HG03135 (cell line): ENCODE results near the gene HLA-F.

Experiments used
- ATAC-seq: cut with Tn5 transposase; IDR thresholded peaks from one replicate; pipeline ENCODE4 v1.9.1; 2021; ENCODE audit warnings: mild to moderate bottlenecking, moderate library complexity; ENCODE audit not compliant: unreplicated experiment

HLA-F gene

DNA sequence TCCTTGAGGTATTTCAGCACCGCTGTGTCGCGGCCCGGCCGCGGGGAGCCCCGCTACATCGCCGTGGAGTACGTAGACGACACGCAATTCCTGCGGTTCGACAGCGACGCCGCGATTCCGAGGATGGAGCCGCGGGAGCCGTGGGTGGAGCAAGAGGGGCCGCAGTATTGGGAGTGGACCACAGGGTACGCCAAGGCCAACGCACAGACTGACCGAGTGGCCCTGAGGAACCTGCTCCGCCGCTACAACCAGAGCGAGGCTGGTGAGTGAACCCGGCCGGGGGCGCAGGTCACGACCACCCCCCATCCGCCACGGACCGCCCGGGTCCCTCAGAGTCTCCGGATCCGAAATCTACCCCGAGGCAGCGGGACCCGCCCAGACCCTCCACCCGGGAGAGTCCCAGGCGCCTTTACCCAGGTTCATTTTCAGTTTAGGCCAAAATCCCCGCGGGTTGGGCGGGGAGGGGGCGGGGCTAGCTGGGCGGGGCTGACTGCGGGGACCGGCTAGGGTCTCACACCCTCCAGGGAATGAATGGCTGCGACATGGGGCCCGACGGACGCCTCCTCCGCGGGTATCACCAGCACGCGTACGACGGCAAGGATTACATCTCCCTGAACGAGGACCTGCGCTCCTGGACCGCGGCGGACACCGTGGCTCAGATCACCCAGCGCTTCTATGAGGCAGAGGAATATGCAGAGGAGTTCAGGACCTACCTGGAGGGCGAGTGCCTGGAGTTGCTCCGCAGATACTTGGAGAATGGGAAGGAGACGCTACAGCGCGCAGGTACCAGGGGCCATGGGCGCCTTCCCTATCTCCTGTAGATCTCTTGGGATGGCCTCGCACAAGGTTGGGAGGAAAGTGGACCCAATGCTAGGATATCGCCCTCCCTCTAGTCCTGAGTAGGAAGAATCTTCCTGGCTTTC, 693 bp downstream of the HLA-F start:
- ATAC-seq = peak; percentile 19

DNA sequence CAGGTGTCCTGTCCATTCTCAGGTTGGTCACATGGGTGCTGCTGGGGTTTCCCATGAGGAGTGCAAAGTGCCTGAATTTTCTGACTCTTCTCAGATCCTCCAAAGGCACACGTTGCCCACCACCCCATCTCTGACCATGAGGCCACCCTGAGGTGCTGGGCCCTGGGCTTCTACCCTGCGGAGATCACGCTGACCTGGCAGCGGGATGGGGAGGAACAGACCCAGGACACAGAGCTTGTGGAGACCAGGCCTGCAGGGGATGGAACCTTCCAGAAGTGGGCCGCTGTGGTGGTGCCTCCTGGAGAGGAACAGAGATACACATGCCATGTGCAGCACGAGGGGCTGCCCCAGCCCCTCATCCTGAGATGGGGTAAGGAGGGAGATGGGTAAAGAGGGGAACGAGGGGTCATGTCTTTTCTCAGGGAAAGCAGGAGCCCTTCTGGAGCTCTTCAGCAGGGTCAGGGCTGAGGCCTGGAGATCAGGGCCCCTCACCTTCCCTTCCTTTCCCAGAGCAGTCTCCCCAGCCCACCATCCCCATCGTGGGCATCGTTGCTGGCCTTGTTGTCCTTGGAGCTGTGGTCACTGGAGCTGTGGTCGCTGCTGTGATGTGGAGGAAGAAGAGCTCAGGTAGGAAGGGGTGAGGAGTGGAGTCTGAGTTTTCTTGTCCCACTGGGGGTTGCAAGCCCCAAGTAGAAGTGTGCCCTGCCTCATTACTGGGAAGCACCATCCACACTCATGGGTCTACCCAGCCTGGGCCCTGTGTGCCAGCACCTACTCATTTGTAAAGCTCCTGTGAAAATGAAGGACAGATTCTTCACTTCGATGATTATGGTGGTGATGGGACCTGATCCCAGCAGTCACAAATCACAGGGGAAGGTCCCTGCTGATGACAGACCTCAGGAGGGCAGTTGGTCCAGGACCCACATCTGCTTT, 2.0 kb downstream of the HLA-F start:
- no peak for ATAC-seq

DNA sequence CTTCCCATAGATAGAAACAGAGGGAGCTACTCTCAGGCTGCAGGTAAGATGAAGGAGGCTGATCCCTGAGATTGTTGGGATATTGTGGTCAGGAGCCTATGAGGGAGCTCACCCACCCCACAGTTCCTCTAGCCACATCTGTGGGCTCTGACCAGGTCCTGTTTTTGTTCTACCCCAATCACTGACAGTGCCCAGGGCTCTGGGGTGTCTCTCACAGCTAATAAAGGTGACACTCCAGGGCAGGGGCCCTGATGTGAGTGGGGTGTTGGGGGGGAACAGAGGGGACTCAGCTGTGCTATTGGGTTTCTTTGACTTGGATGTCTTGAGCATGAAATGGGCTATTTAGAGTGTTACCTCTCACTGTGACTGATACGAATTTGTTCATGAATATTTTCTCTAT, 2.8 kb downstream of the HLA-F start:
- no peak for ATAC-seq

DNA sequence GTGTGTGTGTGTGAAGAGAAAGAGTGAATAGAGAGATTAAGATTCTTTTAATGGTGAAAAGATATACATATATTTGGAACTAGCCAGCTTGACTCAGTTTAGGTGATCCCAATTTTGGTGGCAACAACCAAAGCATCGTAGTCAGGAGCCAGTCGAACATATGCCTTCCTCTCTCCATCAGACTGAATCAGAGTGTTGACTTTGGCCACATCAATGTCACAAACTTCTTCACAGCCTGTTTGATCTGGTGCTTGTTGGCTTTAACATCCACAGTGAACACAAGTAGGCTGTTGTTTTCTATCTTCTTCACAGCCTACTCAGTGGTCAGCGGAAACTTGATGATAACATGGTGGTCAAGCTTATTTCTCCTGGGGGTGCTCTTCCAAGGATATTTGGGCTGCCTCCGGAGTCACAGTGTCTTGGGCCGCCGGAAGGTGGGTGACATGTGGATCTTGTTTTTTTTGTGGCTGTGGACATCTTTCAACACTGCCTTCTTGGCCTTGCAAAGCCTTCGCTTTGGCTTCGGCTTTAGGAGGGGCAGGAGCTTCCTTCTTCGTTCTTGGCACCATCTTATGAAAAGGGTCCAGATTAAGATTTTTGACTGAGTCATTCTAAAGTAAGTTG, 3.4 kb downstream of the HLA-F start:
- no peak for ATAC-seq

DNA sequence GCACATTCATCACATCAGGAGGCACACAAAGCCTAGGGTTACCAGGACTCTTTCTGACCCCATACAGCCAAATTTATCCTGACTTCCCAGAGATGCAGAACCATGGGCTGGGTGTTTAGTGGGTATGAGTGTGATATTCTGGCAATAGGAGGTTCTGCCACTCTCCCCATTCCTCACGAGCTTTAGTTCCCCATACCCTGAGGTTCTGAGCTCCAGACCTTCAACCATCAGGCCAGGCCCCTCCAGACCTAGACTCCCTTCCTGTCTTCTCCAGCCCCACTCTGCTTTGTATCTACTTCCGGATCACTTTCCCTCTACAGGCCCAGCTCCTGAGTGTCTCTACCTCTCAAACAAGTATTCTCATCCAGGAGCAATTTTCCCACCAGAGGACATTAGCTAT, 4.4 kb downstream of the HLA-F start:
- ATAC-seq = no peak

DNA sequence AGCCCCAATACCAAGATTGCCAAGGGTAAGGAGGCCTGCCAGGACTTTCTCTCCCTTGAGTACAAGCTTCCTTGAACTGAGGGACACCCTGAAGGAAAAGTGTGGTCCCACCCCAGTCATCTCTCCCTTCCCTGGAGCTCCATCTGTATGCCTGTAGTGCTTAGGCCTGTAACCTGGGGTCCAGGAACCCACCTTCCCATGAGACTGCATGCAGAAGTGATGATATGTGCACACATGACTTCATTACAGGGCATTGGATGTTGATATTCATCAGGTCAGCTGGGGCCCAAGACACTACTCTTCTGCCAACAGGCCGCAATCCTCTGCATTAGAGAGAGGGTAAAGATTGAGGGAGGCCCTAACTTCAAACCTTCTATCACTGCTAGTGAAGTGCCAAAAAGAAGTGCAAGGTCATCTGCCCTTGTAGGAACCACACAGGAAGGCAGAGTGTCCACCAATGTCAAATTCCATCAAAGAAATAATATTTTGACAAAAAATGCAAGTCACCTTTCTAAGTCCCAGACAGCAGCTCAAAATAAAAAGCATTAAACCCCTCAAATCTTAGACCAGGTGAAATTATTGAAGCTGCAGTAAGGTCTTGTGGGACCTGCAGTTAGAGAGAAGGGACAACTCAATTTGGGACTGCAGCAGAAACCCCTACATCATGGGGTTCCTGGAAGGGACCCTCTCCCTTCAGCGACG, 5.1 kb downstream of the HLA-F start:
- ATAC-seq = no peak

DNA sequence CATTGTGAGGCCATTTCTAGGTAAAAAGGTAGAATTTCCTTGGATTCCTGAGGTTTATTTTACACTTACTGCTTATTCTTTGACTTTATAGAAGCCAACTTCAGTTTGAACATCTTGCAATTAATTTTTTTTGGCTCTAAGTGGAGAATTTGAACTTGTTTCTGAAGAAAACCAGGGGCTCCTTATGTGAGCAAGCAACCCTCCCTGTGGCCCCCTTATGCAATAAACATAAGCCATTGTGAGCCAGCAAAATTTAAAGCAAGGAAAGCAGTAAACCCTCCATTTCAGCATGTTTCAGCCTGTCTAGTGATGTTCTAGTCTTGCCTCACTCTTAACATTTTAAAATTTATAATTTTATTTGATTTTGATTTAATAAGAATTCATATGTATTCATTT, 5.6 kb downstream of the HLA-F start:
- ATAC-seq = no peak

DNA sequence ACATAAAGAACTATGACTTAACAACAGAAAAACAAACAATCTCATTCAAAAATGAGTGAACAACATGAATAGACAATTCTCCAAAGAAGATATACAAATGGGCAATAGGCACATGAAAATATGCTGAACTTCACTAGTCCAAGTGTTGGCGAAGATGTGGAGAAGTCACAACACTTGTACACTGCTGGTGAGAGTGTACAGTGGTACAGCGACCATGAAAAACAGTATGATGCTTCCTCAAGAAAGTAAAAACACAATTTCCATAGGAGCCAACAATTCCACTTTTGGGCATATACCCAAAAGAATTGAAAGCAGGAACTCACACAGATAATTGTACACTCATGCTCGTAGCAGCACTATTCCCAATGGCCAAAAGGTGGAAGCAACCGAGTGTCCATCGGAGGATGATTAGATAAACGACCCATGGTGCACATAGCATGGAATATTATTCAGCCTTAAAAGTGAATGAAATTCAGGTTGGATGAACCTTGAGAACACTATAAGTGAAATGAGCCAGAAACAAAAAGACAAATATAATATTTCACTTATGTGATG, 6.6 kb downstream of the HLA-F start:
- ATAC-seq = no peak

DNA sequence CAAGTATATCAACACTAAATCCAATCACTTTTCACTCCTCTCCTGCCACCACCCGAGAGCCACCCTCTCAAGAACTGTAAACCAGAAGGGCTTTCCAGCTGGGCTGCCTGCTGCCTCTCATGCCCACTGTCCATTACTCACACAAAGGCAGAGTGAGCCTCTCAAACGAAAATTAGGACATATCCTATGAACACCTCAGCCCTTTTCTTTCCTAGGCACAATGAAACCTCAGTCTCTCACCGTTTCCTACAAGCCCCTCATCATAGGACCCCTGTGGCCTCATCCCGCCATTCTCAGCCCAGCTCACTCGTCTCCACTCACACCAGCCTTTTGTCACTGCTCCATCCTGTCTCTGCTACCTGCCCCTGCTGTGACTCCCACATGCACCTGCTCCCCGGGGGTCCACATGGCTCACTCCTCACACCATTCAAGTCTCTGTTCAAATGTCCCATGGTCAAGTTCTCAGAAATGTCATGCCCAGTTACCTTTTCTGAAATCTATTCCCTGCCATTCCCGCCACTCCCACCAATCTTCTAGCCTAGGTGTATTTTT, 7.4 kb downstream of the HLA-F start:
- no peak for ATAC-seq

DNA sequence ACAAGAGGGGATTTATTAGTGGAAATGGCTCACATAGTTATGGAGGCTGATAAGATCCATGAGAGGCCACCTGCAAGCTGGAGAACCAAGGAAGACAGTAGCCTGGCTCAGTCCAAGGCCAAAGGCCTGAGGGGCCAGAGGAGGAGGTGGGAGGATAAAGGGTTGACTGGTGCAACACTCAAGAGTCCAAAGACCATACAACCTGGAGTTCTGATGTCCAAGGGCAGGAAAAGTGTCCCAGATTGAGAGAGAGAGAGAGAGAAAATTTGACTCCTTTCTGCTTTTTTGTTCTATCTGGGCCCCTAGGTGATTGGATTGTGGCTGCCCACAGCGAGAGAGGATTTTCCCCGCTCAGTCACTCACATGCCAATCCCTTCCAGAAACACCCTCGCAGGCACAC, 8.0 kb downstream of the HLA-F start:
- ATAC-seq = no peak

DNA sequence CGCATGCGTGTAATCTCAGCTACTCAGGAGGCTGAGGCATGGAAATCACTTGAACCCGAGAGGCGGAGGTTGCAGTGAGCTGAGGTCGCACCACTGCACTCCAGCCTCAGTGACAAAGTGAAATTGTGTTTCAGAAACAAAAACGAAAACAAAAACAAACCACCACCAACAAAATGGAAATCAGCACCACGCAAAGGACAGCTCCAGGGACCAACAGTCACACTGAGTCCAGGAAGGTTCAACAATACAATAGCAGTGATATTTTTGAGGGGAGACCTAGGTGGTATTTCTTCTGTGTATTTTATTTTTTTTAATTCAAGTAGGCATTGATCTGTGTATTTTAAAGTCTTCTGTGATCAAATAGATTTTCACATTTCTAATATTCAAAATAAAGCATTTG, 9.8 kb downstream of the HLA-F start:
- ATAC-seq = no peak

DNA sequence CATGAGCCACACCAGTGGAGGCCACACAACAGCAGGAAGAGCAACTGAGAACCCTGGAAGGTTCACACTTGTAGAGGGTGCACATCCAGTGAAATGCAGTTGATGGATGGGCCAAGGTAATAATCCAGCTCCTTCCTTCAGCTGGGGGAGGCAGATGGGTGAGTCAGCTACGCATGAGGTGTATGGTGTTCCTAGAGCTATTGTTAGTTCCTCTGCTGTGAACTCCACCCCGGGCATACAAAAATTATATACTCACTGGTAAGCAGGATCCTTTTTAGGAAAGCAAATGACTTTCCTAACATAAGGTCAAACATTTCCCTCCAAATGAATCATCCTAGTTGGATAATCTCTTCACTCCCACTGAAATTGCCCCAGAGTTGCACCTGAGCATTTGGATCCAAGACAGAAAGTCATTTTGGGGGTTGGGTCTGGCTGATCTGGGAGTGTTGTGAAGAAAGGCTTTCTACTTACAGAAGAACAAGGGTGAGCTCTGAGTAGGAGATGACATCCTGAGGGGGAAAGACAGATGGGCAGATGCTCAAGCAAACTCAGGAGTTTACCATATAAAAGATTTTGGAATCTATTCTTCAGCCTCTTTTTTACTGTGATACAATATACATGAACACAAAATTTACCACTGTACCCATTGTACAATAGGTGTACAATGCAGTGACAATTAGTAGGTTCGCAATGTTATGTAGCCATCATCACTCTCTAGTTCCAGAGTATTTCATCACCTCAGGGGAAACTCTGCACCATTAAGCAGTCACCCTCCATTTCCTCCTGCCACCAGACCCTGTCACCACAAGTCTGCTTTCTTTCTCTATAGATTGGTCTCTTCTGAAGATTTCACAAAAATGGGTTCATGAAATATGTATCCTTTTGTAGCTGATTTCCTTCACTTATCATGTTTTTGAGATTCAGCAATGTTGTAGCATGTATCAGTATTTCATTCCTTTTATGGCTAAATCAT, 11.1 kb downstream of the HLA-F start:
- ATAC-seq = no peak

DNA sequence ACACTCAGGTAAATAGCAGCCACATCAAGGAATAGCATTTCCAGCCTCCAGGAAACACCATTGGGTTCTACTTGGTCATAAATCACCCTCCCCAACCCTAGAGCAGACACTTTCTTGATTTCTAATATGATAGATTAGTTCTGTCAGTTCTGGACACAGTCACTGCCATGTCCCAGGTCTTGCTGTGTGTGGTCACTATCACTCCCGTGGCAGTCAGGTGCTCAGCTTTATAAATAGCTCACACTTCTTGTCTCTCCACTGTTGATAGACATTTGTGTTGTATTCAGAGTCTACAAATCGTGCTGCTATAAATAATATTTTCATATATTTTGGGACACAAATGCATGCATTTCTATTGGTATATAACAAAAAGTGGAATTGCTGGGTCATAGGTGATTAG, 13.3 kb downstream of the HLA-F start:
- ATAC-seq = no peak

DNA sequence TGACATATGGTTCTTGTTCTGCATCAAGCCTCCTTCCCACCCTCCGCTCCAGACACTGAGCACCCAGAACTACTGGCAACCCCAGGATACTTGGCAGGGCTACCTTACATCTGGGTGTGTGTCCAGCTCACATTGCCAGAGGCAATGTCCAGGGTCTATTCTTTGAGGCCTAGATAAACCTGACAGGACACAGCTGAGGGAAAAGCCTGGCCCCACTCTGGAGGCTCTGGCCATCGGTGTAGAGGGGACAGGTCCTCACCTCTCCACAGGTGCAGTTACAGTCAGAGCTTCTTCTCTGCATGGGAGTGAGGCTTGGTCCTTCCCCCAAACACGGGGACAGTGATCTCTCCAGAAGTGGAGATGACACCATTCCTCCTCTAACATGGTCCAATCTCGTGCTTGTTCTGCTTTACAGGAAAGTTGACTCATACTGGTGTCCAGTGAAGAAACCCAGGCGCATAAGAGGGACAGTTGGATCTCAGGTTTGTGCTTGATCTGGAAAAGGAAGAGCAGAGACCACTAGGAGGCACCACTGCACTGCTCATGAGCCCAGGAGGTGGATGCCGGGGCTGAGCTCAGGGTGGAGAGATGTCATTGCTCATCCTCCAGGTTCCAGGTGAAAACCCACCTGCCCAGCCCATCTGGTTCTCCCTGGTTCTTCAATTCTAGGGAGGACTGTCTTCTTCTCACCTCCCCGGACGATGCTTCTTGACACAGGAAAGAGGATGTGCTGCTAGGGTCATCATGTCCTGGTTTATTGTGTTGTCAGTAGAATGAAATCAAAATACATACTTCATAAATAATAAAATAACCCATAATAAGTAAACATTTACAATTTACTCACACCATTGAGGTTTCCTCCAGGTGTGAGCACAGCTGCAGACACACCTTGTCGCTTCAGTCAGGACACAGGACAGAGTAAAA, 14.7 kb downstream of the HLA-F start:
- no peak for ATAC-seq

DNA sequence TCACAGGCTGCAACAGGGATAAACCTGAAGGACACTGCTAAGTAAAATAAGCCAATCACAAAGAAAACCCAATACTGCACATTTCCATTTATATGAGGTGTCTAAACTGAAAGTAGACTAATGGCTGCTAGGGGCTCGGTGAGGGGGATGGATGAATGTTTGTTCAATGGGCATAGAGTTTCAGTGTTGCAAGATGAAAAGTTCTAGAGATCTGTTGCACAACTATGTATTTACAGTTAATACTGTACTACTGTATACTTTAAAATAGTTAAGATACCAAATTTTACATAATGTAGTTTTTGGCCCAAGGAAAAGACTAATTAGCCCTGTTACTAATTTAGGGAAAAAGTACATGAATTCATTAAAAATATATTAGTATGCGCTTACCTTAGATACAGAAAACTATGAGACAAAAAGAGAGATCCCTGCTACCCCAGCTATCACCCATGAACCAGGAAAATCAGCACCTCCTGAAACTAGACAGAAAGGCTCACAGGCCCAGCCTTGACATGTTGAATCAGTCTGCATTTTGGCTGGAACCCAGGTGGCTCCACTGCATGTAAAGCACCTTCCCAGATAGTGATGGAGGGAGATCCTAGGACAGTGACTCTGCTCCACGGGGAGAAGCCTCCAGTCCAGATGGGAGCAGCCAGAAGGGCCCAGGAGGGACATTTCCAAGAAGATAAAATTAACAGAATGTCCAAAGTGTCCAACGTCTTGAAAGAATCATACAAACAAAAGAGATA, 16.1 kb downstream of the HLA-F start:
- no peak for ATAC-seq

DNA sequence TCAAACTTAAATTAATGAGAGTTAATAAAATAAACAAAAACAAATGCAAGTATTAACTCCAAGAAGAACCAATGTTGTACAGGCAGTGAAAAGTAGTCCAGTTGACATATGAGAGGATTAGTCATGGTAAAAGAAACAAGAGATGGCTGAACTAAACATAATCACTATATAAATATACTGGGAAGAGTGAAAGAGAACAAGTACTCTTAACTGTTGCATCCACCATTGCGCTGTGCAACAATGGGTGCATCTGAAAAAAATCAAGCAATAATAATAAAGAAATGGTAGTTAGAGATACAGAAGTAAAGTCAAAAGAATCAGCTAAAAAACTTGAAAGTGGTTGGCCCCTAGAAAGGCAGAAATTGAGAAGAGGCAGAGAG, 16.6 kb downstream of the HLA-F start:
- no peak for ATAC-seq

DNA sequence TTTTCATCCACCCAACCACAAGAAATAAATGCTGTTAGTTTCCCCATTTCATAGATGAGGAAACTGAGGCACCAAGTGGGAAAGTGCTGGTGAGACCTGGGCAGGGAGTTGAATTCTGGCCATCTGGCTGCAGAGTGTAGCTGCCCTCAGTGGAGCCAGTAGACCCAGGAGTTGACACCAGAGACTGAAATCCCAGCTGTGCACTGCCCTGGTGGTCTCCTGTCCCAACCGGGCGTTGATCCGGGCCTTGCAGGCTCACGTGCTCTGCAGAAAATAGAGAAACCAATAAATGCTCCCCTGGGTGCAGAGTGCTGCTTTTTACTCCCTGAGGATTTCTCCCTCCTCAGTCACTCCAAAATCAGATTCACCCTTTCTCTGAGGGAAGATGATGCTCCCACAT, 18.4 kb downstream of the HLA-F start:
- ATAC-seq = no peak
